Stimulated activated CD8-positive, alpha-beta memory T cell treated with anti-CD3 and anti-CD28 coated beads, Interleukin-4, amount 100 ng/mL, for 4 hours (primary cell): ENCODE measurements around the gene PLCB4.

ENCODE experiments used
- DNase-seq, 2 donors: peaks; one replicate each; pipeline ENCODE4 v3.0.0-alpha.2; 2020; ENCODE audit warnings: low read depth in 2 of 2, low spot score in 1 of 2

PLCB4 gene

DNA sequence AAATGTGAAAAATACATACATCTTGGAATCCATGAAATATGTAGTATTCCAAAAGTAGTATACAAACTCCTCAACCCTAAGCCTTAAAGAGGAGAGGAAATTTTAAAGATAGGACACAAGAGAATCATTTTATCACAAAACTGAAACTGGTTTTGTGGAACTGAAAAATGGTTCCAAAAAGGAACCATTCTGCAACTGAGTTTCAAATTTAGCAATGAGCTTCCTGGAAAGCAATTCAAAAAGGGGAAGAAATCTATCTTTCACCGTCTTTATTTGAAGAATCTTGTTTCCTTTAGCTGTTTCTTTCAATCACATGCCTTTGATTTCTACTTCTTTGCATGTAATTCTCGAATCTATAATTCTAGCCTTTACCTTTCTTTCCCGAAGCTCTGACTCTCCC lies 413.3 kb downstream of the PLCB4 start:
- no peak for DNase-seq

DNA sequence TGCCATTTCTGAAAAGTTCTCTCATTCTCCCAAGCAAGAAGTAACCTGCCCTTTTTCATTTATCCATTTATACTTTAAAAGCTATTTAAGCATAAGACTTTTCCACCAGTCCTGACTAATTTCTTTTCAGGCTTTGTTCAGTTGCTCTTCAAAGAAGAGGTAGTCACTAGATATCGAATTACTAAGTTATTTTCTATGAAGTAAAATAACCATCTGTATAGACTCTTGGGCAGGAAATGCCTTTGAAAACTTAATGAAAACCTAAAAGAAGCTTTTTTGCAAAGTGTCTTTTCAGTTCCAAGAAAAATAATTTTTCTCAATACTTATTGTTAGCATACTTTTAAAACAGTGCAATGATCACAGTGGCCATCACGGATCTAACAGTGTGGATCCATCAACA lies 414.2 kb downstream of the PLCB4 start:
- DNase-seq = no peak

DNA sequence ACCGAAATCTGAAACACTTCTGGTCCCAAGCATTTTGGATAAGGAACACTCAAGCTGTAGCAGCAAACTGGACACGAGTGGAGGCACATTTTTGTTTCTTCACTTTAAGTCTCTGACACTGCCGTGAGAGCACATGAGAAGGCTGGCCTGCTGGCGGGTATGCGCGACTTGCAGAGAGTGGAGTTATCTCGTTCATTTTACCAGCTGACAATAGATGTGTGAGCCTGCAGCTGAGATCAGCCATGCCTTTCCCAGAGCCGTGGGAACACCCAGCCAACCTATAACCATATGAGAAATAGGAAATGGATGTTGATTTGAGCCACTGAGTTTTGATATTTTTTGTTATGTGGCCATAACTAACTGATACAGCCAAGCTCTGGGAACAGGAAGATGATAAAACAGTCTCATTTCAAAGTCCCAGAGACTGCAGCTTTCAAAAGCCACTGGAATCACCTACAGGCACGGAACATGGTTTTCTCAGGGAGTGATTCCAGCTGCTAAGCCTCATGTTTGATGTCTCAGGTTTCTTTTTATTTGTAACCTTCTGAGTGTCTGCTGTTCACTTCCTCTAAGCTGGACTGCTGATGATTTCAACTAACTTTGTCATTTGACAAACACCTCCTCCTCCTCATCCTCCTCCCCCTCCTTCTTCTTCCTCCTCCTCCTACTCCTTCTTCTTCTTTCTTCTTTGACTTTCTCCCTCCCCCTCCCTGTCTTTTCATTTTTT lies 416.9 kb downstream of the PLCB4 start:
- no peak for DNase-seq

DNA sequence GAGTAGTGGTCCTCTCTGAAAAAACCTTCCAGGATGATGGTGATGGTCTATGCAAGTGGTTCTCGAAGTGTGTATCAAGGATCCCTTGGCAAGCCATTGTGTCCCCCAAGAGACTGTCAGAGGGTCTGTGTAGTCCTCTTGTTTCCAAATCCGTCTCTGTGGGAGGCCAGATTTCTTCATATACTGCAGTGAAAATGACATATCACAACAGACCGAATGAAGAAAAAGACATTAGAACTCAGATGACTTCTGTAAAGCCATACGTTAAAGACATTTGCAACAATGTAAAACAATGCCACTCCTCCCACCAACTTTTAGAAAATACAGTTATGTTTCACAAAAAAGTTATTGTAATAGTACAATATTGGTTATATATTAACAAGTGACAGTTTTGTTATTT lies 418.3 kb downstream of the PLCB4 start:
- DNase-seq = no peak

DNA sequence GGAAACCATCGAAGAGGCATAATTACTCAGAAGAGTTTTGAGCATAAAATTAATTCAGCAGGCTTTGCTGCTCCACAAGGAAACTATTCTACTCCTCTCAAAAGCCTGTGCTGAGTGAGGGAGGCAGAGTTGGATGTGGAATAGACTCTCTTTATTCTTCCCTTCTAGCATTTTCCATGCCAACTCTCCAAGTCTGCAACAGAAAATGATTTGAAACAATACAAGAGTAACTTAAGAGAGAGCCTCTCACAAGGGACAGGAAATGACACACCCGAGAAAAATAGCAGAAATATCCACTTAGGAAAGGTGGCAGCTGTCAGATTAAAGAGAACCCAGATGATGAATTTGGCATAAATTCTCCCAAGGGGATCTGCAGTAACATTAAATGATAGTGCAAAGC lies 419.2 kb downstream of the PLCB4 start:
- no peak for DNase-seq

DNA sequence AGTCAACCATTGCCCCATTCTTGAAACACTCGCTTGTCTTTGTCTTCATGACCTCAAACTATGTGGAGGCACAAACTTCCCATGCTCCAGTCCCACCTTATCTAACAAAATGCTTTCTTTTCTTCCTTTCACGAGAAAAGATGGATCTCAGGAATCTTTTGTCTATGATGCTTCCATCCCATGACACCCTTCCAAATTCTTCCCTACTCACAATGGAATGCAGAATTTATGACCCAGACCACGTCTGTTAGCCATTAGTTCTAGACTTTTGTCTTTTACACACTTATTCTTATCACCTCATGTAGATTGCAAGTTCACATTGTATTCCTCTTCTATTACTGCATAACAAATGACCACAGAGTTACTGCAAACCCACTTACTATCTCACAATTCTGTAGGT lies 421.3 kb downstream of the PLCB4 start:
- no peak for DNase-seq

DNA sequence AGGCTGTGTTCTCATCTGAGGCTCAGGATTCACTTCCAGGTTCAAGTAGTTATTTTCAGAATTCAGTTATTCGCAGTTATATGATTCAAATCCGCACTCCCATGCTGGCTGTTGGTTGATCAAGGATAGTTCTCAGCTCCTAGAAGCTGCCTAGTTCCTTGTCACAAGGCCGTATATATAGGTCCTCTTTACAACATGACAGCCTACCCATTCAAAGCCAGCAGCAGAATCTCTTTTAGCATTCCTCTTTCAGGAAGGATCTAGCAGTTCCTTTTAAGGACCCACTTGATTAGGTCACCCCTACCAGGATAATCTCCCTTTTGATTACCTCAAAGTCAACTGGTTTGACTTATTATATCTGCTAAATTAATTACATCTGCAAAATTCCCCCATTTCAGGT lies 421.7 kb downstream of the PLCB4 start:
- DNase-seq = no peak

DNA sequence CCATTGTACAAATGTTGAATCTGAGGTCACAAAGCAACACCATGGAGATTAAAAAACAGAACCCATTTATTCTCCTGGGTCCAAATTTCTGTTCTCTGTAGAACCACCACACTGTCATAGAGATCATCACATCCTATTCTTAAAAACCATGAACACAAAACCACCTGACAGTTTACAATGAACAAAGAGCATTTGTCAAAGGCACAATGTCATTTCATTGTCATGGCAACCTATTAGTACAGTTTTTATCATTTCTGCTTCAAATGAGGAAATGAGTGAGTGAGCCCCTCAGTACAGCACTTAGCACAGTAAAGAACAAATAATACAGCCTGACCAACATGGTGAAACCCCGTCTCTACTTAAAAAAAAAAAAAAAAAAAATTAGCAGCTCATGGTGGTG lies 422.4 kb downstream of the PLCB4 start:
- DNase-seq = no peak

DNA sequence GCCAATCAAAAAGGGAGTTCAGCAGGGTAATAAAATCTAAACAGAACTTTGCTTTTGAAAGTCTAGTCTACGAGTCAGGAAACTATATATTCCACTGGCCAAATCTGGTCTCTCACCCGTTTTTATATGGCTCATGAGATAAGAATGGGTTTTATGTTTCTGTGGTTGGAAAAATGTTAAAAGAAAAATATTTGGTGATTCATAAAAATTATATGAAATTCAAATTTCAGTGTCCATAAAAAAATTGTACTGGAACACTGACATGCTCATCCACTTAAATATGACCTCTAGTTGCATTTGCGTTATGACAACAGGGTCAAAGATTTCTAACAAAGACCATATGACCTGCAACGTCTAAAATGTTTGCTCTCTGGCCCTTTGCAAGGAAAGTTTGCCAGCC lies 423.2 kb downstream of the PLCB4 start:
- DNase-seq = no peak

DNA sequence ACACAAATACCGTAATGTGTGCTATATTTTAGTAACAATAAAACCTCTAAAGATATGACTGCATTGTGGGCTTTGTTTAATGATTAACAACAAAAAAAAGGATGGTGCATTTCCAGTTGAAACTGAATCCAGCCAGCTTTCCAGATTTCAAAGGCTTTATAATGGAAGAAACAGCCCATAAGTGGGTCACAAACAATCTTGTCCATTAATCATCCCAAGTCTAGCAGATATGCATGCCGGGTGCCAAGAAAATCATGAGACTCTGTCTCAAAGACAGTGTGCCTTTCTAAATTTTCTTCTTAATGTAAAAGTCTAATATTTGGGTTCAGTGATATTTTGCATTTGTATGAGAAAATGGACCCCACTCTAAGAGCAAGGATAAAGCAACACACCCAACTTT lies 424.9 kb downstream of the PLCB4 start:
- DNase-seq = no peak

DNA sequence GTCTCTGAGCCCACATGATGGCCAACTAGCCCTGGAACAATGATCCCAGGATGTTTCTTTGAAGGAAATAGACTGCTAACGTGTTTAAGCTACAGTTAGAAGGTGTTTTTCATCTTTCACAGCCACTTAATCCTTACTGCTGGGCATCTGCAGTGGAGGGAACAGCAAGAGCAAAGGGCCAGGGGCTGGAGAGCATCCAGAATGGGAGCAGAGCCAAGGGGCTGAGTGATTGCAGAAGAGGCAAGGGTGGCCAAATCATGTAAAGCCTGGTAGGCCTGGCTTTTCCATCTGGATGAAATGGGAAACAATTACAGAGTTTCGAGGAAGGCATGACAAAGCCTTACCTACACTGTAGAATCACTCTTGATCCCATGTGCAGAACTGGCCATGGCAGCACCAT lies 426.8 kb downstream of the PLCB4 start:
- DNase-seq = no peak

DNA sequence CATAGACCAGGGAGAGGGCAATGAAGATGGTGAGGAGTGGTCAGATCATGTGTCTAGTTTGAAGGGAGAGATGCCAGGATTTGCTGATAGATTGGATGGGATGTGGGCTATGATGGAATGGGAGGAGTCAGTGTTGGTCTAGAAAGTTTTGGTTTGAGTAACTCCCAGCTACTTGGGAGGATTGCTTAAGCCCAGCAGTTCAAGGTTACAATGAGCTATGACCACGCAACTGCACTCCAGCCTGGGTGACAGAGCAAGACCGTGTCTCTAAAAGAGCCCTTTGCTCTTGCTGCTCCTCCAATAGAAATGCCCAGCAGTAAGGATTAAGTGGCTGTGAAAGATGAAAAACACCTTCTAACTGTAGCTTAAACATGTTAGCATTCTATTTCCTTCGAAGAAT lies 427.3 kb downstream of the PLCB4 start:
- no peak for DNase-seq

DNA sequence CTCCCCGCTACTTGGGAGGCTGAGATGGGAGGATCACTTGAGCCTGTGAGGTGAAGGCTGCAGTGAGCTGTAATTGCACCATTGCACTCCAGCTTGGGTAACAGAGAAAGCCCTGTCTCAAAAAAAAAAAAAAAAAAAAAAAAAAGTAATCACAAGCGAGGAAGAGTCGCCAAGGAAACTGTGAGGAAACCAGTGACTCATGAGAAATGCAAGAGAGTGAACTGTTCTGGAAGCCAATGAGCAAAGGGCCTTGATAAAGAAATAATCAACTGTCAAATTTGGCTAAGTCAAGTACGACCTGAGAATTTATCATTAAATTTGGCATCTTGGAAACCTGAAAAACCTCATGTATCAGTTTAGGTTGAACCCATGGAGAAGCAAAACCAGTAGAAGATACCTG lies 429.4 kb downstream of the PLCB4 start:
- DNase-seq = no peak

DNA sequence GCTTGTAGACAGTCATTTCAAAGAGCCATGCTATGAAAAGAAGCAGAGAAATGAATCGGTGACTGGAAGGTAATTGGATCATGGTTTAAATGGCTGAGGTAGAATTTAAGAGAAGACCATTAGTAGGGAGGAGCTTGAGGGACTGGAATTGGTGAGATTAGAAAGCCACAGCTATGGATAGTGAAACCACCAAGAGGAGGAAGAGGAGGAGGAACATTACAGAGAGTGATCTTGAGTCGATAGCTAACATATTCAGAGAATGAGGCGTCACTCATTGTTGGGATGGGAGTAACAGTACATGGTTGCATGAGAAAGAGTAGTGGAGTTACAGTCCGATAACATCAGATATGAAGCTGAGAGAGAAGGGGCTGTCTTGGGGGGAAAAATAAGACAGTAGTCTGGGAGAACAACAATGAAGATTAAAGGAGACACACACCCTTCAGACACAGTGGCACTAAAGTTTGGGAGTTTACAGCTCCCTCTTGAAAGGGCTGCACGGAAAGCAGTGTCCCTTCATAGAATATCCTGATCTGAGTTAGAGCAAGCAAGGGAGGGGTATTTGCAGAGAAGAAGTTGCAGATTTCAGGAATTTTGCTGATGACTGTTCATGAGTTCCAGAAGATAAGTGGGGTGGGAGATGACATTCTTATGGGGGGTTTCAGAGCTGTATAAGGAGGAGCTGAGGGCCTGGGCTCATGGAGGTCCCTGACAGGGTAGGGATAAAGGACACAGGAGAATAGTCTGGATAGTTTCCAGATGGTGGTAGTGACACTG lies 430.4 kb downstream of the PLCB4 start:
- no peak for DNase-seq

DNA sequence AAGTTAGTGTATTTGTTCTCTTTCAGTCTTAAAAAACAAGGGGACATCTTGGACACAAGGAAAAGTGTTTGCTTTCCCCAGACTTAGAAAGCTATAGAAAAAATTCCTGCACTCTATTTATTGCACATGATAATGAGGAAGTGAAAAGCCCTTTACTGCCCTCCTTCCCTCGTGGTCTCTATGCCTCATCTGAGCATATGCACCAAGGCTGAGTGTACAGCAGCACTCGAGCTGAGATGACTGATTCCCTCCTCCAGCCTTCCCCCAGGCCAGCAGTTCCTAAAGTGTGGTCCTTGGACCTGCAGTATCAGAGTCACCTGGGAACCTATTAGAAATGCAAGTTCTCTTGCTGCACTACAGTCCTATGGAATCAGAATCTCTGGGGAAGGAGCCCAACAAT lies 431.2 kb downstream of the PLCB4 start:
- DNase-seq = no peak

DNA sequence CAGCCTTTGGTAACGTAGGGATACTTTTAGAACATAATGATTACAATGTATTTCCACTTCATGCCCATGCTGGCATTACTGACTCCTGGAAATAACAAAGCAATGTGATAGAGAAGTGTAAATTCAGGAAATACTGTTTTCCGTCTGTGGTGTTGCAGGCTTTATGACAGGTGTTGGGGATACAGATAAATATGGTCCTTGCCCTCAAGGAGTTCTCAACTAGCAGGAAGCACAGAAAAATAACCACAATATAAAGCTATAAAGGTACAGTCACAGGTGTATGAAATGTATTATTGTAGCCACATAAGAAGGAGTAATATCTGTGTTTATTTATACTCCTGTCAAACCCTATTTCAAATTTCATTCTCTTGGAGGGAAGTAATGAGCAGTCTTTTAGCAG lies 432.6 kb downstream of the PLCB4 start:
- no peak for DNase-seq

DNA sequence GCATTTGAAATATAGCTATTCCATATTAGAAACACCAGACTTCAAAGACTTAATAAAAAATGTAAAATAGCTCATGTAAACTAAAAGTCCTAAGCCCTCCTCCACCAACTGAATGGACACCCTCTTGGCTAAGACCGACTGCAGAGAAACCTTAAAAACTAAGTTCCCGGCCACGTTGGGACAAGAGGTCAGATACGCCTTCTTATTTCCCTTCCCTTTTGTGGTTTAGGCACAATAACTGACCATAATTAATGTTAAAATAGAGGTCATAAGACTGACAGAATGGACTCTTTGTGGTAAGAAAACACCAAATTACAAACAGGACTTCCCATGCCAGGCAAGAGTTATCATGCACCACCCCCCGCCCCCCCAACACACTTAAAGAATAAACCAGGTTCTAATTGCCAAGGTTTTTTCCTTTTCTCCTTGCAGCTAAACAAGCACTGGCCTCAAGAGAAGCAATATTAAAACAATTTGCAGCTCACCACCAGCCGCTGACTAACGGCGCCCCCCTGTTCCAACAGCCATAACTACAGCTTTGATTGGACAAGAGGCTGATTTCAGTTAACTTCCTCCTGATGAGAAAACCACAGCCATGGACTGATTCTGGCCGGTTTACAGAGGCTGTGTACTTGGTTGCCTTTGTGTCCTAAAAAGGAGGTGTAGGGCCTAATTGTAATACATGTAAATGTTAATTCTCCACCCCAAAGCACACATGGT lies 434.8 kb downstream of the PLCB4 start:
- DNase-seq = no peak

DNA sequence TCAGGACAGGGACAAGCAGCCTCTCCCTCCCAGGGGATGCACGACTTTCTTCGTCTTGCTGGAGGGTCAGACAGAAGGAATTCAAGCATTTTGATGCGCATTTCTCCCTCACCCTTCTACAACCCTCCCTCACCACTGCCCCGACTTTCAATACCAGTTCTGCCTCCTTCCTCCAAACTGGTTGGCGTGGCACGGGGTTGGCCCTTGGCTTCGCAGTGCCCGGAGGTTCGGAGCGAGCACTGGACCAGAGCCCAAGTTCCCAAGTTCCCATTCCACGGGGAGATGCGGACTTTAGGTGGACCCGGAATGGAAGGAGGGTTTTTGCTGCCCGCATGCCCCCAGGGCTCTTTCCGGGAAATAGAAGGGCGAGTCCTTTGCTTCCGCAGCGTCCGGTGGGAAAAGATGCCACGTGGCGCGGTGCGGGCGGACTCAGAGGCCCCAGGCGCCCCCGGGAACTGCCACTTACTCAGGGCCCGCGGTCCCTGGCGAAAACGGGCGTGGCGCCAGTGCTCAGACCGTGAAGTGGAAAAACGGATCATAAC lies 437.5 kb downstream of the PLCB4 start:
- no peak for DNase-seq

DNA sequence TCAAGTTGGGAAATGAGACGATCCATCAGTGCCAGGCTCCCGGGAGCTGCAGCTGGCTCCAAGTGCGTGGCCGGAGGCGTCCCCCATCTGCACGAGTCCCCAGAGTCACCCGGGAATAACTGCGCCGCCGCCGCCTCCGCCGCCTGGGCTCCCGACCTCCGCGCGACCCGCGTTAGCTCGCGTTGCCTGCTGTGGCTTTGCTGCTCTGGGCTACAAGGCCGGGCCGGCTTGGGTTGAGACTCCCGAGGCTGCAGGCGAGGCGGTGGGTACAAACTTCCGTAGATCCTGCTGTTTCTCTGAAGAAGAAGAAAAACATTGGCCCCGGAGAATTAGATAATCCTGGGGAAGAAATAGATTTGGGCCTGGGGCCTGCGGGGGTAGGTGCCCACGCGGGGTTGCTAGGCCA lies 438.1 kb downstream of the PLCB4 start:
- DNase-seq = no peak

DNA sequence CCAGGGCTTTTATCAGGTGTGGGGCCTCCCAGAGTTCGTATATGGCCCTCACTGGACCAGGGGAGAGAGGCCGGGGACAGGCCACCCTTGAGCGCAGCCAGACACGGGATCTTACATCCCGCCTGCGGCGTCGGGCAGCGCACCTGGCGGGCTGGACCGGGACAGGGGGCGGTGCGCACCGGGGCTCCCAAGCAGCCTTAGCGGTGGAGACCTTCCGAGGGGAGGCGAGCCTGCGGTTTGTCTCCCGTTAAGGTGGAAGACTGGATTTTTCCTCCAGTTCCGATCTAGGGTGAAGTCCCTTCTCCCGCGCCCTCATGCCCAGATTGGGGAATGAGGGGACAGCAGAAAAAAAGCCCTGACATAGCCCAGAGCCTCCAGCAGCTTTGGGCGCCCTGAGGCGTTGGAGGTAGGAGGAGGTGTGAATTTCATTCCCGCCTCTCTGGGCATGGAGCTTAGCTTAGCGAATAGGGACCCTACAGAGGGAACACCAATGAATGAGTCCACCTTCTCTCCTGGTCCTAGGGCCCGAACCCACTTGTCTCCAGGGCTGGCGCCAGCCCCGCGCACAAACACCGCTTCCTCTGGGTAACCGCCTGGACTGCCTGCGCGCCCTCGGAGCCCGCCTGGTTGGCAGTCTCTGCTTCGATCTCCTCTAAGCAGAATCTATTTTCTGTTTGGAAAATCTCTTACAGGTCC lies 438.8 kb downstream of the PLCB4 start:
- DNase-seq = no peak

DNA sequence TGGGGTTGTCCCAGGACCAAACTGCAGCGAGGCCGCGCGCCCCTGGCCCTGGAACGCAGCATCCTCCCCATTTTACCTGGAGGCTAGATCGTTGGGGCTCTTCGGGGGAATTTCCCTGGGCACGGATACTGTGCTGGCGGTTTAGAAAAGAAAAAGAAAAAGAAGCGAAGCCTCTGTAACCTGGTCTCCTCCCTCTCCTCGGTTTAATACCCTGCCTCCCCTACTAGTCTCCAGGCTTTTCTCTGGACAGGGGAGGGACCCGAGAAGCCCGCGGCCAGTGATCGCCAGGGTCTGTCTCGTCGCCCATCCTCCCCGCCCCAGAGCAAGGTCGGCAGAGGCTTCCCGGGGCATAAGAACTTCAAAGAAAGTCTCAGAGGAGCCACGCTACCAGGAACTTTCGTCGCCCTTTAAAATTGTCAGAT lies 439.4 kb downstream of the PLCB4 start:
- no peak for DNase-seq
